Hepatocyte (in vitro differentiated cells): Measurements from ENCODE around the gene ADAMTS14.

Experiments used
- CTCF ChIP-seq: fragments of 200-600 bp; sonication (generic); IDR thresholded peaks from 2 replicates; pipeline ENCODE4 v1.5.1; 2016; ENCODE audit warnings: antibody characterized with exemption, mild to moderate bottlenecking; ENCODE audit not compliant: poor library complexity
- EZH2phosphoT487 ChIP-seq: fragments of 200-600 bp; sonication (generic); IDR thresholded peaks from one replicate; pipeline ENCODE4 v1.6.1; 2018; ENCODE audit warnings: antibody characterized with exemption, mild to moderate bottlenecking, low read depth, moderate library complexity; ENCODE audit not compliant: unreplicated experiment, severe bottlenecking

DNA sequence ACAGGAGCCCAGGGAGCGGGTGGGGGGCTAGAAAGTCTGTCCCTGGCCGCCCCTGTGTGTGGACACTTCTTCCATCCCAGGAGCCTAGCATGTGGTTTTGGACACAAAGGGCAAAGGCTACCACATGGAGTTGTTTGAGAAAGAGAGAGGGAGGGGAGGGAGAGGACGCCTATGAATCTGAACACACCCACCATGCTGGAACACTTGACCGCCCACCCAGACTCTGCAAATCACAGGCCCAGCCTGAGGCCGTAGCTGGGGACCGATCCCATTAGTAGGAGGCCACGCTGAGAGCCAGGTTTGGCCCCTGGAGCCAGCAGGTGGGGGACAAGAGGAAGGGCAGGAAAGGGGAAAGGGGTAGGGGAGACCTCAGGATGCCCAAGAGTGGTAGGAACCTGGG is 39.6 kb downstream of the ADAMTS14 start:
- TF ChIP-seq CTCF: no peak
- TF ChIP-seq EZH2phosphoT487: no peak
